Hematopoietic multipotent progenitor cell treated with erythropoietin and hydrocortisone succinate and interleukin-3 and kit ligand, for 8 days (in vitro differentiated cells): ENCODE measurements around the gene ZNF414.

Experiments
- DNase-seq: peaks from one replicate; pipeline ENCODE4 v3.0.0-alpha.2; 2015

Gene ZNF414

GRCh38 chr19:8461891-8462290 is 52.1 kb downstream of the ZNF414 start:
- DNase-seq, result no peak

DNA sequence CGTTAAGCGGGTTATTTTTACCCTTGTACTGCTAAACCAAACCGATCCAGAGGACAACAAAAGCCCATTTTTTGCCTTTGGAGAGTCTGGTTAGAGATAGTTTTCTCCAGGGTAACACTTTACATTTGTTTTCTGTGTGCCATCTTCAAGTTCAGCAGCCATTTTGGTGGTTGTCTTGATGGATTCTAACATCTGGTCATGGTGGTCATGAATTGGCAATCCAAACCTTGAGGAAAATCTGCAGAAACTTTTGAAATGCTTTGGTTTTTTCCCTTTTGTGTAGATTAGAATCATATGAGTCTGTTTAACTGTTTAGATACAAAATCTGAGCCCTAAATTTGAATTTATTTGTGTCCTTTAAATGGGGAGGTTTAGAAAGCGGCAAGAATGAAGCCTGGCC is 52.6 kb downstream of the ZNF414 start:
- DNase-seq, result no peak

- DNase-seq, result no peak
These were observed 53.3 kb downstream of the ZNF414 start for GRCh38 chr19:8460516-8461298.
